Trophoblast cell (in vitro differentiated cells and primary cell): ENCODE results near the gene PSMD2.
A peak's percentile ranks its signal among the peaks of the same experiment; 100 is the strongest.
"Not testable (repeated sequence)": the region's sequence is repeated elsewhere in the genome, so short reads cannot be mapped to it uniquely, and the experiment has no call there.

Experiments
- DNase-seq, 2 donors: peaks; one replicate each; pipeline ENCODE4 v3.0.0-alpha.2; 2016
- H2AFZ ChIP-seq: 2 replicates; pipeline ENCODE4 v1.6.1; 2013; ENCODE audit warnings: low read length, moderate library complexity, mild to moderate bottlenecking; ENCODE audit not compliant: insufficient read depth, poor library complexity
- H2AK5ac ChIP-seq: 2 replicates; pipeline ENCODE4 v1.6.1; 2013; ENCODE audit warnings: mild to moderate bottlenecking, low read length
- H2BK120ac ChIP-seq: 2 replicates; pipeline ENCODE4 v1.6.1; 2013; ENCODE audit warnings: low read length, mild to moderate bottlenecking, moderate library complexity; ENCODE audit not compliant: insufficient read depth, poor library complexity
- H2BK12ac ChIP-seq: 2 replicates; pipeline ENCODE4 v1.6.1; 2013; ENCODE audit warnings: mild to moderate bottlenecking, low read length, moderate library complexity
- H2BK5ac ChIP-seq: 2 replicates; pipeline ENCODE4 v1.6.1; 2013; ENCODE audit warnings: low read length, low read depth, moderate library complexity, mild to moderate bottlenecking; ENCODE audit not compliant: poor library complexity
- H3K14ac ChIP-seq: 2 replicates; pipeline ENCODE4 v1.6.1; 2013; ENCODE audit warnings: mild to moderate bottlenecking, low read length
- H3K18ac ChIP-seq: 2 replicates; pipeline ENCODE4 v1.6.1; 2013; ENCODE audit warnings: mild to moderate bottlenecking, low read length
- H3K23ac ChIP-seq: 2 replicates; pipeline ENCODE4 v1.6.1; 2013; ENCODE audit warnings: low read length
- H3K27ac ChIP-seq: 2 replicates; pipeline ENCODE4 v1.5.1; 2013; ENCODE audit warnings: low read depth, mild to moderate bottlenecking, inconsistent platforms, low read length, moderate library complexity
- H3K27me3 ChIP-seq: 2 replicates; pipeline ENCODE4 v1.6.1; 2013; ENCODE audit warnings: inconsistent platforms, mild to moderate bottlenecking, low read length, moderate library complexity; ENCODE audit not compliant: insufficient read depth
- H3K36me3 ChIP-seq, 2 experiments: 1 replicate in 1 of 2; 2 replicates in 1 of 2; pipeline ENCODE4 v1.6.1; 2013; ENCODE audit warnings: low read length in 2 of 2, mild to moderate bottlenecking in 2 of 2, moderate library complexity in 1 of 2; ENCODE audit not compliant: insufficient read depth in 2 of 2, control insufficient read depth in 1 of 2
- H3K4ac ChIP-seq: 2 replicates; pipeline ENCODE4 v1.6.1; 2013; ENCODE audit warnings: low read depth, mild to moderate bottlenecking, low read length, moderate library complexity
- H3K4me1 ChIP-seq, 2 experiments: 1 replicate in 1 of 2; 2 replicates in 1 of 2; pipeline ENCODE4 v1.6.1; 2013; ENCODE audit warnings: low read length in 2 of 2, mild to moderate bottlenecking in 2 of 2, moderate library complexity in 1 of 2; ENCODE audit not compliant: insufficient read depth in 2 of 2, control insufficient read depth in 1 of 2
- H3K4me2 ChIP-seq: 2 replicates; pipeline ENCODE4 v1.6.1; 2013; ENCODE audit warnings: inconsistent platforms, mild to moderate bottlenecking, low read length, moderate library complexity
- H3K4me3 ChIP-seq: 2 replicates; pipeline ENCODE4 v1.5.1; 2013; ENCODE audit warnings: mild to moderate bottlenecking, low read depth, low read length, inconsistent platforms
- H3K79me1 ChIP-seq: one replicate; pipeline ENCODE4 v1.6.1; 2013; ENCODE audit warnings: low read length
- H3K79me2 ChIP-seq: 2 replicates; pipeline ENCODE4 v1.6.1; 2013; ENCODE audit warnings: low read length, mild to moderate bottlenecking; ENCODE audit not compliant: control insufficient read depth, insufficient read depth, poor library complexity
- H3K9ac ChIP-seq: 2 replicates; pipeline ENCODE4 v1.6.1; 2013; ENCODE audit warnings: mild to moderate bottlenecking, low read length
- H3K9me3 ChIP-seq: 2 replicates; pipeline ENCODE4 v1.6.1; 2013; ENCODE audit warnings: low read depth, mild to moderate bottlenecking, control low read depth, inconsistent platforms, low read length; ENCODE audit not compliant: insufficient read depth
- H4K12ac ChIP-seq: 2 replicates; pipeline ENCODE4 v1.6.1; 2013; ENCODE audit warnings: low read depth, mild to moderate bottlenecking, low read length, moderate library complexity
- H4K8ac ChIP-seq: 2 replicates; pipeline ENCODE4 v1.6.1; 2013; ENCODE audit warnings: low read depth, mild to moderate bottlenecking, low read length, moderate library complexity
- H4K91ac ChIP-seq: one replicate; pipeline ENCODE4 v1.6.1; 2013; ENCODE audit warnings: low read depth, mild to moderate bottlenecking, low read length, moderate library complexity
- WGBS: extraction: QIAGEN DNeasy Blood & Tissue Kit; methylation state at CpG from one replicate; pipeline ENCODE4 v1.1.7; 2013; ENCODE audit warnings: missing lambda C conversion rate; ENCODE audit not compliant: insufficient read length, insufficient coverage; ENCODE audit errors: extremely low coverage; 5-methylcytosine and 5-hydroxymethylcytosine counted together

The PSMD2 gene

DNA sequence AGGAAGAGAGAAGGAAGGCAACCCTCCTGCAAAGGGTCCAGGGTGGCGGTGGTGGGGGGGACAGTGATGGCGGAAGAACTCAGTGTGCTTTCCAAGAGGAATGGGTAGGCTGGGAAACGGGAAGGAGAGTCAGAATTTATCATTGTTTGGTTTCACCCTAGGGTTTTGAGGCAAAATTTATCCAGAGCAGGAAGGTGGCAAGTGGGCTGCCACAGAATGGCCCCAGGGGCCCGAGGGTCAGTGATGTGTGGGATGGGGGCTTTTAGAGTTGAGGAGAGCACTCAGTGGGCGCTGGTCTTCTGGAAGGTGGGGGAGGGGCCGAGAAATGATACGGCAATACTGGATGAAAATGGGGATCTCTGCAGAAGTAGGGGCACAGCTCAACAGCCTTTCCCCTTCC, 38.9 kb downstream of the PSMD2 start:
- H3K9ac ChIP-seq: no peak overlapping the region
- peak overlapping the region; percentile 2 for H3K4ac ChIP-seq
- peaks cover 3% of the 10 kb centered on the region for H3K9me3 ChIP-seq
- H2AK5ac ChIP-seq: no peak overlapping the region
- H3K79me2 ChIP-seq: peaks cover 9% of the 10 kb centered on the region
- no peak overlapping the region for H2AFZ ChIP-seq
- H3K79me1 ChIP-seq: peaks cover 15% of the 10 kb centered on the region
- peaks cover 15 to 23% of the 10 kb centered on the region in 2 experiments for H3K4me1 ChIP-seq
- H4K12ac ChIP-seq: no peak overlapping the region
- no peak overlapping the region for H3K23ac ChIP-seq
- H3K27me3 ChIP-seq: no peaks in the 10 kb centered on the region
- H4K8ac ChIP-seq: no peak overlapping the region
- H2BK5ac ChIP-seq: no peak overlapping the region
- no peak overlapping the region for H3K14ac ChIP-seq
- no peak overlapping the region for H2BK12ac ChIP-seq
- no peak overlapping the region for H3K4me3 ChIP-seq
- no peak for DNase-seq
- no peak overlapping the region for H3K4me2 ChIP-seq
- no peak overlapping the region for H3K18ac ChIP-seq
- WGBS: no CpG with 5 or more reads among the region's 7 CpGs
- no peak overlapping the region for H4K91ac ChIP-seq
- peaks cover 22 to 29% of the 10 kb centered on the region in 2 experiments for H3K36me3 ChIP-seq
- H2BK120ac ChIP-seq: no peak overlapping the region
- no peak overlapping the region for H3K27ac ChIP-seq

DNA sequence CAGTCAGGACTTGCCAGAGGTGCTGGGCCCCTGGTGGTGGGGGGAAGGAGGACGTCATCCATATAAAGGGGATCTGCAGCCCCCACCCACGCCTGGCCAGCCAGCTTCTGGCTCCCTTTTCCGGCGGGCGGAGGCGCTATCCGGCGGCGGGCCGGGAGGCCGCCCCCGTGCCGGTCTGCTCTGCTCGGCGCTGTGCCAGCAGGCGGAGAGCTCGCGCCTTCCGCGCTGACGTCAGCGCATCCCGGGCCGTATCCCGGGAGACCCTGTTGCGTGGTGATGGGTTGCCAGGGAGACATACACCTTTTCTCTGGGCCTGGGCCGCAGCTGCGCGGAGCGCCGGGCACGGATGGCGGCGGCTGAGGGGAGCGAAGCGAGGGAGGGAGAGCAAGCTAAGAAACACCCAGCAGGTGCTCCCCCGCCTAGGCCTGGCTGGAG, 39.5 kb downstream of the PSMD2 start:
- H3K9ac ChIP-seq: no peak overlapping the region
- peaks cover 22 to 30% of the 10 kb centered on the region in 2 experiments for H3K36me3 ChIP-seq
- no peak overlapping the region for H4K8ac ChIP-seq
- H3K23ac ChIP-seq: no peak overlapping the region
- H3K79me2 ChIP-seq: peaks cover 9% of the 10 kb centered on the region
- no peak overlapping the region for H2AFZ ChIP-seq
- WGBS: no CpG with 5 or more reads among the region's 37 CpGs
- H3K27me3 ChIP-seq: no peaks in the 10 kb centered on the region
- peaks cover 14 to 21% of the 10 kb centered on the region in 2 experiments for H3K4me1 ChIP-seq
- no peak overlapping the region for H3K27ac ChIP-seq
- H4K12ac ChIP-seq: no peak overlapping the region
- no peak overlapping the region for H2BK120ac ChIP-seq
- peaks cover 13% of the 10 kb centered on the region for H3K79me1 ChIP-seq
- no peak overlapping the region for H3K4me2 ChIP-seq
- H2BK12ac ChIP-seq: no peak overlapping the region
- H3K18ac ChIP-seq: no peak overlapping the region
- H3K4me3 ChIP-seq: no peak overlapping the region
- no peak overlapping the region for H2BK5ac ChIP-seq
- no peak overlapping the region for H2AK5ac ChIP-seq
- no peak for DNase-seq
- H3K4ac ChIP-seq: peak overlapping the region; percentile 2
- peaks cover 3% of the 10 kb centered on the region for H3K9me3 ChIP-seq
- no peak overlapping the region for H4K91ac ChIP-seq
- H3K14ac ChIP-seq: no peak overlapping the region

DNA sequence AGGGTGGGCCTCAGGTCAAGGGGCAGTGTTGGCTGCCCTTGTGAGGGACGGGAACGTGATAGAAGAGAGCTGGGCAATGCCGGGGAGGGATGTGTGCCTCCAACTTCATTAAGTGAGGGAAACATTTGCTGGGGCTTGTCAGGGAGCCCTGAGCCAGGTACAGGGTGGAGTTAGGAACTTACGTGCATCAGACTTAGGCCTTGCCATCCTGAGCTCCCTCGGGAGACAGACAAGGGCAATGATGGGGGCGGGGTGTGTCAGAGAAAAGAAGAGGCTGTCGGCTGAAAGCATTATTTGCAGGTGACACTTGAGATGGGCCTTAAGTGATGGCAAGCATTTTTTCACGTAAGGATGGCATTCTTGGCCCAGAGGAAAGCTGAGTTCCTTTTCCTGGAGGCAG, 40.0 kb downstream of the PSMD2 start:
- H4K12ac ChIP-seq: no peak overlapping the region
- no peak overlapping the region for H3K18ac ChIP-seq
- H2BK120ac ChIP-seq: no peak overlapping the region
- H2AK5ac ChIP-seq: no peak overlapping the region
- H3K27ac ChIP-seq: no peak overlapping the region
- no peak for DNase-seq
- peaks cover 9% of the 10 kb centered on the region for H3K79me2 ChIP-seq
- H3K79me1 ChIP-seq: peaks cover 11% of the 10 kb centered on the region
- H3K4me1 ChIP-seq: peaks cover 12 to 18% of the 10 kb centered on the region in 2 experiments
- H4K91ac ChIP-seq: no peak overlapping the region
- H3K9ac ChIP-seq: no peak overlapping the region
- no peak overlapping the region for H3K4me3 ChIP-seq
- no peak overlapping the region for H2BK12ac ChIP-seq
- H3K36me3 ChIP-seq: peaks cover 18 to 28% of the 10 kb centered on the region in 2 experiments
- no peak overlapping the region for H3K4ac ChIP-seq
- WGBS: no CpG with 5 or more reads among the region's 8 CpGs
- H3K4me2 ChIP-seq: no peak overlapping the region
- H3K23ac ChIP-seq: no peak overlapping the region
- H3K27me3 ChIP-seq: no peaks in the 10 kb centered on the region
- H3K9me3 ChIP-seq: peaks cover 3% of the 10 kb centered on the region
- H3K14ac ChIP-seq: no peak overlapping the region
- no peak overlapping the region for H2AFZ ChIP-seq
- H2BK5ac ChIP-seq: no peak overlapping the region
- no peak overlapping the region for H4K8ac ChIP-seq

DNA sequence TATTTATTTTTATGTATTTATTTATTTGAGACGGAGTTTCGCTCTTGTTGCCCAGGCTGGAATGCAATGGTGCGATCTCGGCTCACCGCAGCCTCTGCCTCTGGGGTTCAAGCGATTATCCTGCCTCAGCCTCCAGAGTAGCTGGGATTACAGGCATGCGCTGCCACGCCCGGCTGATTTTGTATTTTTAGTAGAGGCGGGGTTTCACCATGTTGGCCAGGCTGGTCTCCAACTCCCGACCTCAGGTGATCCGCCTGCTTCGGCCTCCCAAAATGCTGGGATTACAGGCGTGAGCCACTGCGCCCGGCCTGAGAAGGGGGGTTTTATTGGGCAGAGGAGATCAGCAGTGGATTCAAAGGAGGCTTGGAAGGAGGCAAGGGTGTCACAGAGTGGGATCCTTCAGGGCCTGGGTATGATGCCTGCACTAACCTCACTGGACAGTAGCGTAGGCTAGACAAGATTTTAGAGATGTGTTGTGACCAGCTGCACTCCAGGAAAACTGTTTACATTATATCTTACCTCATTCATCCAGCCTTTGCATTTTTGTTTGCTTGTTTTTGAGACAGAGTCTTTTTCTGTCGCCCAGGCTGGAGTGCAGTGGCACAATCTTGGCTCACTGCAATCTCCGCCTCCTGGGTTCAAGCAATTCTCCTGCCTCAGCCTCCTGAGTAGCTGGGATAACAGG, 40.6 kb downstream of the PSMD2 start:
- not testable (repeated sequence) for H3K9me3 ChIP-seq, H3K23ac ChIP-seq, H2AK5ac ChIP-seq, H4K12ac ChIP-seq, H4K91ac ChIP-seq, H2BK12ac ChIP-seq, H3K27ac ChIP-seq, H2BK120ac ChIP-seq, DNase-seq, H3K79me2 ChIP-seq, H3K18ac ChIP-seq, H3K14ac ChIP-seq, H3K4me3 ChIP-seq, H2AFZ ChIP-seq, H3K4ac ChIP-seq, H2BK5ac ChIP-seq, H3K27me3 ChIP-seq, H4K8ac ChIP-seq, H3K4me2 ChIP-seq, H3K9ac ChIP-seq
- Histone ChIP-seq H3K36me3 (peaks cover 21 to 28% of the 10 kb centered on the region in 2 experiments), H3K79me1 (peaks cover 11% of the 10 kb centered on the region), H3K4me1 (peaks cover 11 to 15% of the 10 kb centered on the region in 2 experiments)
- 100% methylated on average over 2 of the region's 19 CpGs for WGBS
